ENCODE results near the gene ZNF813.
"Not testable (repeated sequence)": the region's sequence is repeated elsewhere in the genome, so short reads cannot be mapped to it uniquely, and the experiment has no call there.

GRCh38 chr19:53483751-53484150 is 16.2 kb downstream of the ZNF813 start:
- TF ChIP-seq ZNF175, CTCF, ZSCAN30 (tag by site-specific recombination; IDR thresholded peaks at IDR 0.05): not testable (repeated sequence)

Data from HEK293 (cell line).